ENCODE measurements around the gene P2RY2.
A peak's percentile ranks its signal among the peaks of the same experiment; 100 is the strongest.
"Not testable (repeated sequence)": the region's sequence is repeated elsewhere in the genome, so short reads cannot be mapped to it uniquely, and the experiment has no call there.

Gene P2RY2

GRCh38 chr11:73228268-73229134 is 10.4 kb downstream of the P2RY2 start:
- DNase-seq (ENCODE audit: low read depth): no peak

GRCh38 chr11:73229321-73229895 is 11.3 kb downstream of the P2RY2 start:
- no peak for DNase-seq (ENCODE audit: low read depth)

- DNase-seq (ENCODE audit: low read depth): no peak
Observed at GRCh38 chr11:73229896-73230875, 12.1 kb downstream of the P2RY2 start.

- no peak for DNase-seq (ENCODE audit: low read depth)
Observed at GRCh38 chr11:73230931-73231330, 12.8 kb downstream of the P2RY2 start.

GRCh38 chr11:73232487-73232886 is 14.4 kb downstream of the P2RY2 start:
- DNase-seq (ENCODE audit: low read depth): not testable (repeated sequence)

GRCh38 chr11:73233211-73233610 is 15.1 kb downstream of the P2RY2 start:
- DNase-seq (ENCODE audit: low read depth): no peak

- no peak for DNase-seq (ENCODE audit: low read depth)
Observed at GRCh38 chr11:73233692-73234470, 15.8 kb downstream of the P2RY2 start.

- DNase-seq (ENCODE audit: low read depth): no peak
Observed at GRCh38 chr11:73234471-73235181, 16.5 kb downstream of the P2RY2 start.

GRCh38 chr11:73235236-73235786 is 17.2 kb downstream of the P2RY2 start:
- no peak for DNase-seq (ENCODE audit: low read depth)

- DNase-seq (ENCODE audit: low read depth): no peak
Observed at GRCh38 chr11:73236205-73236765, 18.2 kb downstream of the P2RY2 start.

GRCh38 chr11:73236854-73237253 is 18.8 kb downstream of the P2RY2 start:
- DNase-seq (ENCODE audit: low read depth): no peak

GRCh38 chr11:73237471-73238290 is 19.6 kb downstream of the P2RY2 start:
- DNase-seq (ENCODE audit: low read depth): no peak

GRCh38 chr11:73239111-73239521 is 21.0 kb downstream of the P2RY2 start:
- DNase-seq (ENCODE audit: low read depth): no peak

- DNase-seq (ENCODE audit: low read depth): no peak
Observed at GRCh38 chr11:73239571-73240189, 21.6 kb downstream of the P2RY2 start.

- DNase-seq (ENCODE audit: low read depth): no peak
Observed at GRCh38 chr11:73240190-73240781, 22.2 kb downstream of the P2RY2 start.

GRCh38 chr11:73241300-73241699 is 23.2 kb downstream of the P2RY2 start:
- no peak for DNase-seq (ENCODE audit: low read depth)

GRCh38 chr11:73242251-73243092 is 24.4 kb downstream of the P2RY2 start:
- peak; percentile 46 for DNase-seq (ENCODE audit: low read depth)

GRCh38 chr11:73243093-73243485 is 25.0 kb downstream of the P2RY2 start:
- no peak for DNase-seq (ENCODE audit: low read depth)

Data from stimulated activated CD8-positive, alpha-beta memory T cell treated with anti-CD3 and anti-CD28 coated beads, Interleukin-15, amount 100 ng/mL, for 1 hour (primary cell).